Measurements from ENCODE around the gene GARIN5B. TPM values are rescaled to one million over a fixed set of nuclear protein-coding genes. Genes with fewer than 3 reads are reported as not detected.

Gene GARIN5B
- total RNA-seq, 1 experiment from 2014 or later, result not detected

DNA sequence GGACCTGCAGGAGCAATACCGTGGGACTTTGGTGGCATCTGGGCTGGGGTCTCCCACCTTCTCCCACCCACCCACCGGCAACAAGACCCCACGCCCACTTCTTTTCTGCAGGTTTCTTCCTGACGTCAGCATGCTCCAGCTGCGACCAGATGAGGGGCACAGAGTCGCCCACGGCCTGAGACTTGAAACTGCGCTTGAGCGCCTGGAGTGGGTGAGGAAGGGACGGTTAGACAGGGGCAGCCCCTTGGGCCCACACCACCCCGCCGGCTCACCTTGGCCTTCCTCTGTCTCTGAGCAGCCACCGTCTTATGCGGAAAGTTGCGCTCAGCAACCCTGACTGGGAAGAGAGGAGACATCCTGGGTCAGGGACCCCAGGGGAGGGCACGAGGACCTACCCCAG, 2.2 kb downstream of the GARIN5B start (continued):
- TF ChIP-seq, protein P1, sequence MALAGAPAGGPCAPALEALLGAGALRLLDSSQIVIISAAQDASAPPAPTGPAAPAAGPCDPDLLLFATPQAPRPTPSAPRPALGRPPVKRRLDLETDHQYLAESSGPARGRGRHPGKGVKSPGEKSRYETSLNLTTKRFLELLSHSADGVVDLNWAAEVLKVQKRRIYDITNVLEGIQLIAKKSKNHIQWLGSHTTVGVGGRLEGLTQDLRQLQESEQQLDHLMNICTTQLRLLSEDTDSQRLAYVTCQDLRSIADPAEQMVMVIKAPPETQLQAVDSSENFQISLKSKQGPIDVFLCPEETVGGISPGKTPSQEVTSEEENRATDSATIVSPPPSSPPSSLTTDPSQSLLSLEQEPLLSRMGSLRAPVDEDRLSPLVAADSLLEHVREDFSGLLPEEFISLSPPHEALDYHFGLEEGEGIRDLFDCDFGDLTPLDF (CRISPR knock-in tag; IDR thresholded peaks at IDR 0.05), result no peak
- TF ChIP-seq MXD4 (CRISPR knock-in tag; IDR thresholded peaks at IDR 0.05; ENCODE audit: borderline replicate concordance), result no peak
- TF ChIP-seq, protein P2, sequence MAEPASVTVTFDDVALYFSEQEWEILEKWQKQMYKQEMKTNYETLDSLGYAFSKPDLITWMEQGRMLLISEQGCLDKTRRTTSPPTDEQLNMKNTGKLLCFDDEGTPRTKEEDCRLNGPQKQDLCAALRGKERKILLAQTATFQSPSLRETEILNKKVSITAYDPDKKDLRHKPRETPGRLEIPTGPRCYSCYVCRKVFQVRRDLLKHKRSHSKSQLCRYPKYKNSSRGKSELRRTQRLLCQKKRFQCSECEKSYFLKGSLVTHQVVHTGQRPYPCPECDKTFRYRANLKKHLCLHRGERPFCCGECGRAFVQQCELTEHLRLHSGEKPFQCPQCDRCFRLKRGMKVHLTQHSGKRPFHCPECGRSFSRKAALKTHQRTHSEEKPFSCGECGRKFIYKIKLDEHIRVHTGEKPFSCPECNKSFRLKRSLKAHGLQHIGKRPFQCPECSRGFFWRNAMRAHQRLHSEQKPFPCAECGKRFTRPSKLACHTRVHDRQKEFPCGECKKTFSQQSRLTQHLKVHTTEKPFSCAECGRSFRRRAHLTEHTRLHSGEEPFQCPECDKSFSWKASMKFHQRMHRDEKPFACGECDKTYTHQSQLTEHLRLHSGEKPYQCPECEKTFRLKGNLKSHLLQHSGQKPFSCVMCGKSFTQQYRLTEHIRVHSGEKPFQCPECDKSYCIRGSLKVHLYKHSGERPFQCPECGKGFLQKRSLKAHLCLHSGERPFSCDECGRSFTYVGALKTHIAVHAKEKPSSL (CRISPR knock-in tag; conservative IDR thresholded peaks at IDR 0.05), result no peak

DNA sequence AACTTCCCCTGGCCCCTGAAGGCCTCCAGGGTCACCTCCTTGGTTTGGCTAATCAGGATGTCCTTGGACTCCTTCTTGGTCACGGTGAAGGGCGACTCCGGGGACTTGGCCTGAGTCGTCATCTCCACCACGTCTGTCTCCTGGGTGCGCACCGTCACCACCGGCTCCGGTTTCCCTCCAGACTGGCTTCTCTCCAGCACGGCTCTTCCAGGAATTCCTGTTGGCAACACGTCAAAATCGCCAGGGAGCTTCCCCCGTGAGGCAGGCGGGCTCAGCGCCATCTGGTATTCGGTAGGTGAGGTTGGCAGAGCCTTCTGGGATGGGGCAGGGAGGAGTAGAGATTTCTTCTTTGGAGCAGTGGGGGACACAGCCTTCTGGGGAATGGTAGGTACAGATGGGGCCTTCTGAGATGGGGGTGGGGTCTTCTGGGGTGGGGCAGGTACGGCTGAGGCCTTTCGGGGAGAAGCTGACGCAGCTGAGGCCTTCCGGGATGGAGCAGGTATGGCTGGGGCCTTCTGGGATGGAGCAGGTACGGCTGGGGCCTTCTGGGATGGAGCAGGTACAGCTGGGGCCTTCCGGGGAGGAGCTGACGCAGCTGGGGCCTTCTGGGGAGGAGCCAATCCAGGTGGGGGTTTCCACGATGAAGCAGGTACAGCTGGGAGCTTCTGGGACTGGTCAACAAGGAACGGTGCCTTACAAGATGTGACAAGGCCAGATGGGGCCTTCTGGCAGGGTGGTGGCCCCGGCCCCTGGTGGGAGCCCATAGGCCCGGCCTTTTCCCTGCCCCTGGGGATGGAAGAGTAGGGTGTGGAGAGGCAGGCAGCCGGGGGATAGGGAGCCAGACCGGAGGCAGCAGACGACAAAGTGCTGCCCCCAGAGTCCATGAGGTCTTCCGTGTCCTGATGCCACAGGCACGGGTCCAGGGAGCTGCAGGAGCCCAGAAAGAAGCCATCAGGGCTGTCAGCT, 3.8 kb downstream of the GARIN5B start:
- Mint-ChIP-seq H3K36me3 (no peaks in the 10 kb centered on the region), H3K9me3 (no peaks in the 10 kb centered on the region), H3K27me3 (ENCODE audit: low read depth) (peaks cover 60% of the 10 kb centered on the region), H3K4me3 (no peak overlapping the region), H3K4me1 (peaks cover 7% of the 10 kb centered on the region), H3K27ac (no peak overlapping the region)
- POLR2A ChIA-PET, result interaction anchor here (1.8 kb wide), 1 partner anchor 20 kb away, joined by 4 read pairs; the partner anchor contains the start of gene KMT5C
- ATAC-seq (no peak), DNase-seq (ENCODE audit: low spot score) (no peak)
- TF ChIP-seq, protein P3, sequence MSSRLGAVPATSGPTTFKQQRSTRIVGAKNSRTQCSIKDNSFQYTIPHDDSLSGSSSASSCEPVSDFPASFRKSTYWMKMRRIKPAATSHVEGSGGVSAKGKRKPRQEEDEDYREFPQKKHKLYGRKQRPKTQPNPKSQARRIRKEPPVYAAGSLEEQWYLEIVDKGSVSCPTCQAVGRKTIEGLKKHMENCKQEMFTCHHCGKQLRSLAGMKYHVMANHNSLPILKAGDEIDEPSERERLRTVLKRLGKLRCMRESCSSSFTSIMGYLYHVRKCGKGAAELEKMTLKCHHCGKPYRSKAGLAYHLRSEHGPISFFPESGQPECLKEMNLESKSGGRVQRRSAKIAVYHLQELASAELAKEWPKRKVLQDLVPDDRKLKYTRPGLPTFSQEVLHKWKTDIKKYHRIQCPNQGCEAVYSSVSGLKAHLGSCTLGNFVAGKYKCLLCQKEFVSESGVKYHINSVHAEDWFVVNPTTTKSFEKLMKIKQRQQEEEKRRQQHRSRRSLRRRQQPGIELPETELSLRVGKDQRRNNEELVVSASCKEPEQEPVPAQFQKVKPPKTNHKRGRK (CRISPR knock-in tag; IDR thresholded peaks at IDR 0.05; ENCODE audit: borderline replicate concordance), result no peak
- TF ChIP-seq GABPB1 (CRISPR knock-in tag; IDR thresholded peaks at IDR 0.05) (no peak), ZNF232 (CRISPR knock-in tag; IDR thresholded peaks at IDR 0.05) (no peak), ZNF671 (CRISPR knock-in tag; IDR thresholded peaks at IDR 0.05) (no peak), FOXK1 (CRISPR knock-in tag; IDR thresholded peaks at IDR 0.05) (no peak), ELF4 (CRISPR knock-in tag; IDR thresholded peaks at IDR 0.05; ENCODE audit: low read depth) (no peak), IRF2 (CRISPR knock-in tag; IDR thresholded peaks at IDR 0.05; ENCODE audit: borderline replicate concordance, low read depth) (no peak), MYBL2 (CRISPR knock-in tag; IDR thresholded peaks at IDR 0.05) (no peak), KAT7 (CRISPR knock-in tag; IDR thresholded peaks at IDR 0.05; ENCODE audit: borderline replicate concordance) (no peak), CREB1 (CRISPR knock-in tag; IDR thresholded peaks at IDR 0.05) (no peak), NR3C1 (CRISPR knock-in tag; conservative IDR thresholded peaks at IDR 0.05; ENCODE audit: low read depth) (no peak), NFYB (CRISPR knock-in tag; conservative IDR thresholded peaks at IDR 0.05; ENCODE audit: low read depth) (no peak), ZNF219 (CRISPR knock-in tag; IDR thresholded peaks at IDR 0.05; ENCODE audit: borderline replicate concordance) (no peak), HMGA2 (CRISPR knock-in tag; IDR thresholded peaks at IDR 0.05) (no peak)
- TF ChIP-seq, protein P4, sequence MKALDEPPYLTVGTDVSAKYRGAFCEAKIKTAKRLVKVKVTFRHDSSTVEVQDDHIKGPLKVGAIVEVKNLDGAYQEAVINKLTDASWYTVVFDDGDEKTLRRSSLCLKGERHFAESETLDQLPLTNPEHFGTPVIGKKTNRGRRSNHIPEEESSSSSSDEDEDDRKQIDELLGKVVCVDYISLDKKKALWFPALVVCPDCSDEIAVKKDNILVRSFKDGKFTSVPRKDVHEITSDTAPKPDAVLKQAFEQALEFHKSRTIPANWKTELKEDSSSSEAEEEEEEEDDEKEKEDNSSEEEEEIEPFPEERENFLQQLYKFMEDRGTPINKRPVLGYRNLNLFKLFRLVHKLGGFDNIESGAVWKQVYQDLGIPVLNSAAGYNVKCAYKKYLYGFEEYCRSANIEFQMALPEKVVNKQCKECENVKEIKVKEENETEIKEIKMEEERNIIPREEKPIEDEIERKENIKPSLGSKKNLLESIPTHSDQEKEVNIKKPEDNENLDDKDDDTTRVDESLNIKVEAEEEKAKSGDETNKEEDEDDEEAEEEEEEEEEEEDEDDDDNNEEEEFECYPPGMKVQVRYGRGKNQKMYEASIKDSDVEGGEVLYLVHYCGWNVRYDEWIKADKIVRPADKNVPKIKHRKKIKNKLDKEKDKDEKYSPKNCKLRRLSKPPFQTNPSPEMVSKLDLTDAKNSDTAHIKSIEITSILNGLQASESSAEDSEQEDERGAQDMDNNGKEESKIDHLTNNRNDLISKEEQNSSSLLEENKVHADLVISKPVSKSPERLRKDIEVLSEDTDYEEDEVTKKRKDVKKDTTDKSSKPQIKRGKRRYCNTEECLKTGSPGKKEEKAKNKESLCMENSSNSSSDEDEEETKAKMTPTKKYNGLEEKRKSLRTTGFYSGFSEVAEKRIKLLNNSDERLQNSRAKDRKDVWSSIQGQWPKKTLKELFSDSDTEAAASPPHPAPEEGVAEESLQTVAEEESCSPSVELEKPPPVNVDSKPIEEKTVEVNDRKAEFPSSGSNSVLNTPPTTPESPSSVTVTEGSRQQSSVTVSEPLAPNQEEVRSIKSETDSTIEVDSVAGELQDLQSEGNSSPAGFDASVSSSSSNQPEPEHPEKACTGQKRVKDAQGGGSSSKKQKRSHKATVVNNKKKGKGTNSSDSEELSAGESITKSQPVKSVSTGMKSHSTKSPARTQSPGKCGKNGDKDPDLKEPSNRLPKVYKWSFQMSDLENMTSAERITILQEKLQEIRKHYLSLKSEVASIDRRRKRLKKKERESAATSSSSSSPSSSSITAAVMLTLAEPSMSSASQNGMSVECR (CRISPR knock-in tag; IDR thresholded peaks at IDR 0.05; ENCODE audit: borderline replicate concordance), result no peak
- TF ChIP-seq, protein P5, sequence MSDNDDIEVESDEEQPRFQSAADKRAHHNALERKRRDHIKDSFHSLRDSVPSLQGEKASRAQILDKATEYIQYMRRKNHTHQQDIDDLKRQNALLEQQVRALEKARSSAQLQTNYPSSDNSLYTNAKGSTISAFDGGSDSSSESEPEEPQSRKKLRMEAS (CRISPR knock-in tag; IDR thresholded peaks at IDR 0.05), result no peak
- TF ChIP-seq, protein P1 (CRISPR knock-in tag; IDR thresholded peaks at IDR 0.05), result no peak
- TF ChIP-seq, protein P6, sequence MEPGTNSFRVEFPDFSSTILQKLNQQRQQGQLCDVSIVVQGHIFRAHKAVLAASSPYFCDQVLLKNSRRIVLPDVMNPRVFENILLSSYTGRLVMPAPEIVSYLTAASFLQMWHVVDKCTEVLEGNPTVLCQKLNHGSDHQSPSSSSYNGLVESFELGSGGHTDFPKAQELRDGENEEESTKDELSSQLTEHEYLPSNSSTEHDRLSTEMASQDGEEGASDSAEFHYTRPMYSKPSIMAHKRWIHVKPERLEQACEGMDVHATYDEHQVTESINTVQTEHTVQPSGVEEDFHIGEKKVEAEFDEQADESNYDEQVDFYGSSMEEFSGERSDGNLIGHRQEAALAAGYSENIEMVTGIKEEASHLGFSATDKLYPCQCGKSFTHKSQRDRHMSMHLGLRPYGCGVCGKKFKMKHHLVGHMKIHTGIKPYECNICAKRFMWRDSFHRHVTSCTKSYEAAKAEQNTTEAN (CRISPR knock-in tag; IDR thresholded peaks at IDR 0.05), result no peak
- CTCF ChIA-PET, result interaction anchor here (0.7 to 1.8 kb wide), 3 partner anchors 25 to 58 kb away, joined by 3 to 8 read pairs (median 5); partner anchors contain the start of gene TMEM238

All from WTC11 (cell line).